ENCODE measurements around the gene NSG2.

The NSG2 gene

DNA sequence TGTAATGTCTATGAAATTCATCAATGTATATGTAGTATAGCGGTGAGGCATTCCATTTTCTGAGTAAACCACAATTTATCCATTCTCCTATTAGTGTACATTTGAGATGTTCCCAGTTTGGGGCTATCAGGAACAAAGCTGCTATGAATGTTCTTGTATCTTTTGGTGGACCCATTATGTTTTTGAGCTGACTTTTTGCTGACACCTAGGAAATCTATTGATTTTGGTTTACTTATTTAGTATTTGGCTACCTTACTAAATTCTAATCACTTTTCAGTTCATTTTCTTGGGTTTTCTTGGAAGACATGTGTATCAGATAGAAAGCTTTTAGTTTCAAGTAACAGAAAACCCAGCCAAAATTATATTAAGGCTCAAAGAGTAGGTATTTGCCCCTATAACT is 13.7 kb downstream of the NSG2 start:
- DNase-seq (ENCODE audit: low spot score) = no peak

DNA sequence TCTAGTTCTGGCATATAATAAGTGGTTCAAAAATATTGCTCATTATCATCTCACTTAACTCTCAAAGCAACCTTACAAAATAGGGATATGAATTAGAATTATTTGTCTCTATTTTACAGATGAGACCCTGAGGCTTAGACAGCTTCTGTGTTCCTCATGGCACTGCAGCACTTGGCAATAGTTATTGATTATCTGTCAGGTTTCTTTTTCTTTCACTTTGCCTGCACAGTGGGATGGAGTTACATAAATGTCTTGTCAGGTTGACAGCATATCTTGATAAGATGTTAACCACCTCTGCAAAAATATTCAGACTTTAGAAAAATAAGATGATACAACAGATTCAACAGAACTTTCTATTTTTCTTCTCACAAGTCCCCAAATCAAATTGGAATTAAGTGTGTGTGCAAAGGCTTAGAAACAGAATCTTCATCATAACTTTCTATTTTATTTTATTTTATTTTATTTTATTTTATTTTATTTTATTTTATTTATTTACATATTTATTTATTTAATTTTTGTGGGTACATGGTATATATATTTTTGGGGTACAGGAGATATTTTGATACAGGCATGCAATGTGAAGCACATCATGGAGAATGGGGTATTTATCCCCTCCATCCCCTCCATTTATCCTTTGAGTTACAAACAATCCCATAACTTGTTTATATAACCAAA is 17.7 kb downstream of the NSG2 start:
- DNase-seq (ENCODE audit: low spot score) = no peak

DNA sequence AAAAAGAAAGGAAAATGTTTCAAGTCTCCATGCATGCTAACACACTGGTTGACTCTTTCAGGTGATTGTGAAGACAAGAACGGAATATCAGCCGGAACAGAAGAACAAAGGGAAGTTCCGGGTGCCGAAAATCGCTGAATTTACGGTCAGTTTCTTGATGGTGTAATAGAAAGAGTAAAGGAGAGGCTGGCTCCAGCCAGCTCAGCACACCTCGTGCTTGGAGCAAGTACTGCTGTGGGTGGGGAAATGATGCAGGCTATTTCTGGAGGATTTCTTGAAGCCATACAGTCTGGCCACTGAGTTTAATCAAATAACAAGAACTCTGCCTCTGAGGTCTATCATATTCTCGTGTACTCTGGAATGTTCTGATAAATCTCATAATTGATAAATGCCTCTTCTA is 18.7 kb downstream of the NSG2 start:
- no peak for DNase-seq (ENCODE audit: low spot score)

DNA sequence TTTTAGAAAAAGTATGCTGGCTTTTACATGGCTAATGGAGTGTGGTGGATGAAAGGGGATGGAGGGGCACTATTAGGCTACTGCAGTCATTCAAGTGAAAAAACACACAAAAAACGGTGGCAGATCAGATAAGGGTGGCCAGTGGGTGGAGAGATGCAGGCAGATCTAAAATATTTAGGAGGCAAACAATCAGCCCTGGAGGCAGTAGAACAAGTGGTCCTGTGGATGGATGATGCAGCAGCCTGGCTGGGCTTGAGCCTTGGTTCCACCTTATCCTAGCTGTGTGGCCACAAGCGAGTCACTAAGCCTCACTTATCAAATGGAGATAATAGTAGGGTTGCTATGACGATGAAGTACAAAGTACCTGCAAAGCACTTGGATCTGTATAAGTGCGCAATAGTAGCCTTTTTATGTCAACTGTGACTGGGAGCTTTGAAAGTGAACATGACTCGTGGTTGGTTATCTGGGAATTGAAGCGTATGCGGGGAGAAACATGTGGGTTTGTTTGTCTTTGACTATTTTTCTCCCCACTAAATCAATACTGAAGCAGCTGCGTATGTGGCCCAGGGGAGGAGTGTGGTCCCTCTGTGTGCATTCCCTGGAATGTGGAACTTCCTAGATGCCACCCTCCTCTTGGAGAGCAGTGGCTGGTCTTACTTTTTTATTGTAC is 20.2 kb downstream of the NSG2 start:
- no peak for DNase-seq (ENCODE audit: low spot score)

DNA sequence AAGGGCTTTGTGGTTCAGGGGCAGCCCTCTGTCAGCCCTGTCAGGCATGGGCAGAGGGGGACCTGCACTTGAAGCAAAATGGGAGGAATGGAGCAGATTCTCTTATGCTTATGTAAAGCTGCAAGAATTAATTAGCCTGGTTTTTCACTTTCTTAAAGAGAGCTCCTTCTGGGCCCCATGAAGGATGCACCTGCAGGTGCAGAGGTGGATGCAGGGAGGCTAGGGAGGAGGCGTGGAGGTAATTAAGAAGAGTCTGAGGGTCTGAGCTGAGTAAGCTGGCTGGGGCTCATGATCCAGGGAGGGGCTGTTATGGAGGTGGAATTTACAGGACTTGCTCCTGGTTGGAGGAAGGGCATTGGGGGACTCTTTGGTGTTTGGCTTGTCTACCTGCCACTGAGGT is 22.0 kb downstream of the NSG2 start:
- no peak for DNase-seq (ENCODE audit: low spot score)

DNA sequence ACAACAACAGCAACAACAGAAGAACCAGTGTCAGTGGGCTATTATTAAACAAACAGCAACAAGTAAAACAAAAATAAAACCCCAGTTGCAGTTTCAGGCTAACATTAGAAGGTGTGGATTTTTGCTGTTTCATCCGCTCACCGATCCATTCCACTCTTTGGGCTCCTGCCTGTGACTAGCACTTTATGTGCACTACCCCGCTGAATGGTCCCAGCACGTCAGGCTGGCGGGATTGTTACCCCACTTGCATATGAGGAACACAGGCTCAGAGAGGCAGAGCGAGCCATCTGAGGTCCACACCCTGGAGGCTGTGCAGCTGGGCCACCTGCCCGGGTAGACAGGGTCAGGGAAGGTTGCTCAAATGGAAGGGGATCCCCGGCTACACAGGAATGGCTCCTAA is 26.0 kb downstream of the NSG2 start:
- no peak for DNase-seq (ENCODE audit: low spot score)

DNA sequence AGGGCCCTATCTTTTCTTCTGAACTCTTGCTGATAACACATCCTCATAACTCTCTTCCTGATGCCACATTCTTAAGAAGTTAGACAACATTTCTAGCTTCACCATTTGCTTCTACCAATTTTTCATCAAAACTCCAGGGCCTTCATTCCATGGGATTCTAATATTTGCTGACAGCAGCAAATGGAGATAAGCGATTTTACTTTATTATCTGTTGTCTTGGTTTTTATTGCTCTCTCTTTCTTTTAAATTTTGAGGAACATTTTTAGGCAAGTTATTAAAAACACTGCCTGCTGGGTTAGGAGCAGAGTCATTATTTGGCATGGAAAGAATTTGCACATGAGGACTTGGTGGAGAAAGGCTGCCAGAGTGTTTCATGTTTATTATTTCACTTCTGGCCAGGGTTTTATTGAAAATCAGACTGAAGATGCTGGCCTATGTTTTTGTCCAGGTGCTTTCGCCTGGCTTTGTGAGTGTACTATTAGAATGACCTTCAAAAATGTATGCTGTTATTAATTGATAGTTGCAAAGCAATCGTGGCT is 27.7 kb downstream of the NSG2 start:
- DNase-seq (ENCODE audit: low spot score) = no peak

DNA sequence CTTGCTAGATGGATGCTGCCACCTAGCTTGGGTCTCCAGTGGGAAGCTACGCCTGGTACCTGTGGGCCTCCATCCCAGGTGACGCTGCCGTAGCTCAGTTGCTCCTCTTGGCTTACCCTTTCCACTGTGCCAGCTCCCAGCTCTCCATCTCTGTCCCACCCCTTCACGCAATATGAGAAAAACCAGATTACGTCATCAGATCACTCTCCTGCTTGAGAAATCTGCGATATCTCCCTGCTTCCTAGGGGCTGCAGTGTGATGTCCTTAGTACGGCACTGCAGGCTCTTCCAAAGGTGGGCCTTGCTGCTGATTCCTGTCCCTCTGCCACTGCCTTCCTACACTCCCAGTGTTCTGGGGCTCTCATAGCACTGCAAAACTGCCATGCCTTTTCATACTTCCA is 28.9 kb downstream of the NSG2 start:
- no peak for DNase-seq (ENCODE audit: low spot score)

DNA sequence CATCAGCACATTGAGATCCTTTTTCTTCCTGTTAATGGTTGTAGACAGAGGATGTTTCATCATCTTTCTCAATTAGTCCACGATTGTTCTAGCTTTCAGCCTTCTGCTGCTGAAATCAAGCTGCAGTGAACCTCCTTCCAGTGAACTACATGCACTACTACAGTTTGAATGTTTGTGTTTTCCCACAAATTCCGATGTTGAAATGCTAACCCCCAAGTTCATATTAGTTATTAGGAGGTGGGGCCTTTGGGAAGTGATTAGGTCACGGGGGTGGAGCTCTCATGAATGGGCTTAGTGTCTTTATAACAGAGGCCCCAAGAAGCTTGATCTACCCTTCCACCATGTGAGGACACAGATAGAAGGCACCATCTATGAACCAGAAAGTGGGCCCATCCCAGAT is 32.9 kb downstream of the NSG2 start:
- no peak for DNase-seq (ENCODE audit: low spot score)

DNA sequence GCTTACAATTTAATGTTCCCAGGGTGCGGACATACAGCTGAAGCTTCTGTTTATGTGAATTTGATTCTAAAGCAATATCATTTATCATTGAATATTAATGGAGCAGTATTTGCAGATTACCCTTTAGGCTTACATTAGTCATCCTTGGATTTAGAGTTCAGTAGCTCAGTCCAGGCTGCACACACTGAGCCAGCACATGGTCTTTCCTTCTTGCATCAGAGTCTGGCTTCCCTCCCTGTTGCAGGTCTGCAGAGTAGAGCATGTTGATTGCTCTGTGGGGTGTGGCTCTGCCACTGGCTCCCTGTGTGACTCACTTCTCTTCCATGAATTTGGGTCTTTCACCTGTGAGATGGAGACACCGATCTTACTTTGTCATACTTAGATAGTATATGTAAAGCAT is 36.8 kb downstream of the NSG2 start:
- no peak for DNase-seq (ENCODE audit: low spot score)

DNA sequence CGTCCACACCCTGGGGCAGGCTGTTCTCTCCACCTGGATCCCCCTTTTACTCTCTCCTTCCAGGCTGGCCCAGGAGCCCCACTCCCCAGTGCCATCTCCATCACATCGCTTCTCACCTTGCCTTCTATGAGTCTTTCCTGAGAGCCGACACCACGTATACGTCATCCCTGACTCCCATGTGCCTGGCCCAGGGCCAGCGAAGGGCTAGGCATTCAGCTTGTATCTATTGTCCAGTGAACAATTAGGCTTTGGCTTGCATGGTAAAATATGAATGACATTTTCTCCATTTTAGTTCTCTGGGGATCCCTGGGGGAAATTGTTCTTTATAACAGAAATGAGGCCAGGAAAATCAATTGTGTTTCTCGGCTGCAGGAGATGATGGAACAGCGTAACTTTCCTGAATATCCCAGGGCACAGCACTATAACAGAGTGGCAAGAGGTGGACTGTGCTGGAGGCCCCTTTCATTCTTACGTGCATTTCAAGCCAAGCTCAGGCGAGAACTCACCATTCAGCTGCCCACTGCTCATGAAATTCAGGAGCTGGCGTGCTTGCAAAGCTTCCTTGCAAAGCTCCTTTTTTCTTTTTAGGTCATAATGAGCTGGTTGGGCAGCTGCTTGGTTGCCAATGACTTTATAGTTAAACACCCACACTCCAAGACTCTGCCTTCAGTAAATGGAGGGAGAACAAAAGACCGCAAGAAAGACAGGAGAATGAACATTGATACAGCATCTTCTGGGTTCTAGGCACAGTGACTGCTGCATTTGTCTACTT is 37.7 kb downstream of the NSG2 start:
- DNase-seq (ENCODE audit: low spot score) = no peak

DNA sequence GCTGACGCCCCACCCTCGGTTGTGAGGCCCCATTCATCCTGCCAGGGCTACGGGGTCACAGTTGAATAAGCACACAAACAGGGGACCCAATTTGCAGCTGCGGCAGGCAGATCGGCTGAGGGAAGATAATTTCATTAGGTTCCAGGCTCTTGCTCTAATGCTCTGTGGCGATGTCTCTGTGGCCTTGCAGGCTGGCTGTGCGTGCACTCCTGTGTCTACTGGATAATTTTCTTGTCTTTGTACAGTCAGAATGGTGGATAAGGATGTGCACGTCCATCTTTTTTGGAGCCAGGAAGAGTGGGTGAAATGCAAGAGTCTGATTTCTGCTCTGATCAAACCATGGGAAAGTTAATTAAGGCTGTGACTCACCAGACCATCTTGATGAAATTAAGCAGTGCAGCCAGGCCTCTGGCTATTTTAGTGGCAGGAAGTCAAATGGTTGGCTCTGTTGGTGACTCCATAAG is 39.2 kb downstream of the NSG2 start:
- DNase-seq (ENCODE audit: low spot score) = no peak

DNA sequence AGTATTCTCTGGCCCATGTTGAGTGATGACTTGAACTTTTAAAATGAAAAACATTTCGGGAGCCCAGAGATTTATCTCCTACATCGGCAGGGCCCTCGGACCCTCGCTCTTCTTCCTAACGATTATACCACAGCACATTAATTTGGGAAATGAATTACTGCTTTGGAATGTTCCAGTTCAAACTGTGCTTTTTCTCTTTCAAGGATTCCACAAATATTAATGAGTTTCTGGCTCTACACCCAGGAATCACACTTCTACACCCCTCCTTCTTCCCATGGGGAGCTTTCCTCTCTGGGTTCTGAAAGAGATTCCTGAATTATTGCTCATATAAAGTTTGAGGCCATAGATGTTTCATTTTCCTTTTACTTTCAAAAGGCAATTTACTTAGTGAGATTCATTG is 41.2 kb downstream of the NSG2 start:
- DNase-seq (ENCODE audit: low spot score) = no peak

DNA sequence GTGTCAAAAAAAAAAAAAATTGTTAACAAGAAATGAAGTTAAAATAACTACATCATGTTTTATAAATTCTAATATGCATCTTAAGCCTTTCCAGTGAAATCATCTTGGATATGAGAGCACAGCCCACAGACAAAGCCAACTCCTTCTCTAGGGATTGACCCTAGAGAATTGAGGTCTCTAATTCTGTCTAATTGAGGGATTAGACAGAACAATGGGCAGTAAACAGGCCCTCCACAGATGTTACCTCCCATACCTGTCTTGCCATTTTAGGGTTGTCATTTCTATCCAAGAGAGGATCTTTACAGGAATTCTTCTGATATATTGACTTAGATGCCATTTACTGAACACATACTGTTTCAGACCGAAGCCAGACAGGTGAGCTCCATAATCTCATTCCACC is 42.3 kb downstream of the NSG2 start:
- no peak for DNase-seq (ENCODE audit: low spot score)

DNA sequence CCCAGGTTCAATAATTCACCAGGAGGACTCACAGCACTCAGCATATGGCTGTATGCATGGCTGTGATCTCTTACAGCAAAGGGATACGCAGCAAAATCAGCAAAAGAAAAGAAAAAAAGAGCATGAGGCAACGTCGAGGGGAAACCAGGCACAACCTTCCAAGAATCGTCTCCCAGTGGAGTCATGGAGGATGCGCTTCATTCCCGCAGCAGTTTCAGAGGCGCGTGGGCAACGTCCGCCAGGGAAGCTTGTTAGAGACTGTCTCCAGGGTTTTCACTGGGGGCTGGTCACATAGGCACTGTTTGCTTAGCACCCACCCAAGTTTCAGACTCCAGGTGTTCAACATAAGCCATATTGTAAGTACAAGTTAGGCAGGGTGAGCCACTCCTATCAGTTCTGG is 44.6 kb downstream of the NSG2 start:
- DNase-seq (ENCODE audit: low spot score) = no peak

DNA sequence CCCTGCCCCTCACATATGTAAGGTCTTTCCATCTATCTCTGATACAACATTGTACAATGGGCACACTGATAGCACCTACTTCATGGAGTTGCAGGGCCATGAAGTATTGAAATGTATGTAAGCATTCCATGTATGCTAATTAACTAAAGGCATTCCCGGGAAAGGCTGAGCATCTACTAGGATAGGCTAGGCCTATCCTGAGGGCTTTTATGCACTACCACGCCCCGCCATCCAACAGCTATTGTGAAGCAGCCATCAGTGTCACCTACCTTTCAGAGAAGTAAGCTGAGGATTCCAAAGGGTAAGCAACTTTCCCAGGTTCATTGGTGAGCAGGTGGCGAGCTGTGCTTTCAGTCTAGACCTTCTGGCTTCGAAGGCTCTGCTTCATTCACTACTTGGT is 47.6 kb downstream of the NSG2 start:
- DNase-seq (ENCODE audit: low spot score) = no peak

DNA sequence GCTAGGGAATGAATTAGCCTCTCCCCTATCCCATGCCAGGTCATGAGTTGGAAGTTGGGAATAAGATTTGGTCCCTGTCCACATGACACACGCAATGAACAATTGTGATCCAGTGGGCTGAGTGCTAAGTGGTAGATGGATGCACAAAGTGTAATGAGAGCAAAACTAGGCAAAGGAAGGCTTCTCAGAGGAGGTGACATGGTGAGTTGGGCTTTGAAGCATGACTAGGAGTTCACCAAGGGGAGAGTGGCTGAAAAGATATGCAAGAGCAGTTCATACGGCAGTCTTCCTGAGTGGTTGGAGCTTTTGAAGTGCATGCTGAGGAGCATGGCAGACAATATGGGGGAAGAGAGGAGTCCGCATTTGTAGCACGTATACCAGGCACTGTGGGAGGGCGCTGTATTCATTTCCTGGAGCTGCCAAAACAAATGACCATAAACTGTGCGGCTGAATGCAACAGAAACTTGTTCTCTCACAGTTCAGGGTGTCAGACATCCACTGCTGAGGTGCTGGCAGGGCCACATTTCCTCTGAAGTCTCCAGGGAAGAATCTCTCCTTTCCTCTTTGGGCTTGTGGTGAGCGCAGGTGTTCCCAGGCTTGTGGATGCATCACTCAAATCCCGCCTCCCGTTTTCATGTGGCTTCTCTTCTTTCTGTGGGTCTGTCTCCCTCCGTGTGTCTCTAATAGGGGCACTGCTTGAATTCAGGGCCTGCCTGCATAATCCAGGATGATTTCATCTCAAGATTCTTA is 49.5 kb downstream of the NSG2 start:
- DNase-seq (ENCODE audit: low spot score) = no peak

DNA sequence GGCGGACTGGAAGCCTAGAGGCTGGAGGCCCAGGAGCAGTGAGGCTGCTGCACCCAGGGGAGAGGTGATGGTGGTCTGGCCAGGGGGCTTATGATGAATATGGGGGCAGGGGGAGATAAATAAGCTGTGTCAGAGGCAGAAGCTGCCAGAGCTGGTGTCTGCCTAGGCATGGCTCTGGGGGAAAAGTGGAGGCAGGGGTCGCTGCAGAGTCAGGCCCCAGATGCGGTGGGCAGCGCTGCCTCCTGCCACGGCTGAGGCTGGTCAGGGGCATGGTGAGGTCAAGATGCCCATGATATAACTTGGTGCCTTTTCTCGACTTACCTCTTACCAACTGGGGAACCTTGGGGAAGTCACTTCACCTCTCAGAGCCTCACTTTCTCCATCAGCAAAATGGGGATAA is 51.1 kb downstream of the NSG2 start:
- DNase-seq (ENCODE audit: low spot score) = no peak

DNA sequence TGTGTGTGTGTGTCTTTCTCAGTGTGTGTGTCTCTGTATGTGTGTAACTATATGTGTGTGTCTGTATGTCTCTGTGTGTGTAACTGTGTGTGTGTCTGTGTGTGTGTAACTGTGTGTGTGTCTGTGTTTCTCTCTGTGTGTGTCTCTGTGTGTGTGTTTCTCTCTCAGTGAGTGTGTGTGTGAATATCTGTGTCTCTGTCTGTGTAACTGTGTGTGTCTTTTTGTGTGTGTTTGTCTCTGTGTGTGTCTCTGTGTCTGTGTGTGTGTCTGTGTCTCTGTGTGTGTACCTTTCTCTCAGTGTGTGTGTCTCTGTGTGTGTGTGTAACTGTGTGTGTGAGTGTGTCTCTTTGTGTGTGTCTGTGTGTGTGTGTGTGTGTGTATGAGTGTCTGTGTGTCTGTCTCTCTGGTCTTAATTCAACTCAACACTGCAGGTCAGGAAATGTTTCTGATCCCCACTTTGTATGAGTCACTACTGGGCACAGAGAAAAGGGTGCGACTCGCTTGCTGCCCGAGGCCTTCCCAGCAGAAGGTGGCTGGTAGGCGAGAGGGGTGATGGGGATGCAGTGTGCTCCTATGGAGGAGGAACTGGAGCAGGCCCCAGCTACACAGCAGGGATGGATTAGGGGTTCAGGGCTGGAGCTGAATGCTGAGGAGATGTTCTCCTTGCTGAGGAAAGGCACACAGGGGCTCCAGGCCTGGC is 52.1 kb downstream of the NSG2 start:
- no peak for DNase-seq (ENCODE audit: low spot score)

DNA sequence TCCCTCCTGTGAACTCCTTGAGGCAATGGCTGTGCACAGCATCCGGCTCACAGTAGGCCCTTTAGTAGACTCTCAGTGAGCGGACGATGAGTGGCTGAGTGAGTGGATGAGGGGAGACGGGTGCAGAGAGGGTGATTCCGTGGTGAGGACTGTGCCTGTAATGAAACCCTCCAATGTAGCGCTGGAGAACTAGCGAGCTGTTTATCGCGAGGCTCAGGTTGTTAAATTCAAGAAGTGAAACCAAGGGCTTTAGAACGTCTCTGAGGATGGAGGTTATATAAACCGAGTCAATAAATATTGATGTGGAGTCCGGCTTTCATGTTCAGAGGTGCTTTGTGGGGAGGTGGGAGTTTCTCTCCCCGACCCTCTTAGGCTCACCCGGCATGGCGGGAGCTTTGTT is 53.2 kb downstream of the NSG2 start:
- DNase-seq (ENCODE audit: low spot score) = no peak

DNA sequence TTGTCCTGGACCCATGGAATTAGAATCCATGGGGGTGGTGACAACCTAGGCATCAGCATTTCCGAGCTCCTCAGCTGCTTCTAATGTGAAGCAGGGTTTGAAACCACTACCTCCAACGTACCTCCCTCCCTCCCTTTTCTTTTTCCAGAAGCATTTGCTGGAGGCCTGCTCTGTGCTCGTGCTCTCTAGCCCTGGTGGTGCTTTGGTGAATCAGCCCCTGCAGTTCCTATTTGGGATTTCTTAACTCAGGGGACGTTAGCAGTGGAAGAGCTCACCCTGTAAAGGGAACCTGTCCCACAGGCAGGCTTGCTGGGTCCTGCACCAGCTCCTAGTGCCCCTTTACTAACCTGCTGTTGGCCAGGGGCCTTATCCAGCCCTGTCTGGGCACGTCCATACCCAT is 55.0 kb downstream of the NSG2 start:
- DNase-seq (ENCODE audit: low spot score) = no peak
